ENCODE results near the gene INCENP.
A peak's percentile ranks its signal among the peaks of the same experiment; 100 is the strongest.

INCENP gene

GRCh38 chr11:62143727-62144126, 19.9 kb downstream of the INCENP start:
- no peak for DNase-seq (ENCODE audit: low spot score)
- ChIA-PET POLR2A (ENCODE audit: low non-redundant PET) (no interaction called here), CTCF (no interaction called here)
- TF ChIP-seq CTCF (conservative IDR thresholded peaks at IDR 0.05; ENCODE audit: low read depth) = no peak
- no peak overlapping the region for H3K27ac ChIP-seq

GRCh38 chr11:62144641-62145255, 20.9 kb downstream of the INCENP start:
- CTCF ChIA-PET = no interaction called here
- H3K27ac ChIP-seq = no peak overlapping the region
- POLR2A ChIA-PET (ENCODE audit: low non-redundant PET) = no interaction called here
- no peak for TF ChIP-seq CTCF (conservative IDR thresholded peaks at IDR 0.05; ENCODE audit: low read depth)
- DNase-seq (ENCODE audit: low spot score) = no peak

GRCh38 chr11:62145261-62145871, 21.6 kb downstream of the INCENP start:
- no peak for TF ChIP-seq CTCF (conservative IDR thresholded peaks at IDR 0.05; ENCODE audit: low read depth)
- POLR2A ChIA-PET (ENCODE audit: low non-redundant PET) = no interaction called here
- CTCF ChIA-PET = no interaction called here
- H3K27ac ChIP-seq = no peak overlapping the region
- no peak for DNase-seq (ENCODE audit: low spot score)

DNA sequence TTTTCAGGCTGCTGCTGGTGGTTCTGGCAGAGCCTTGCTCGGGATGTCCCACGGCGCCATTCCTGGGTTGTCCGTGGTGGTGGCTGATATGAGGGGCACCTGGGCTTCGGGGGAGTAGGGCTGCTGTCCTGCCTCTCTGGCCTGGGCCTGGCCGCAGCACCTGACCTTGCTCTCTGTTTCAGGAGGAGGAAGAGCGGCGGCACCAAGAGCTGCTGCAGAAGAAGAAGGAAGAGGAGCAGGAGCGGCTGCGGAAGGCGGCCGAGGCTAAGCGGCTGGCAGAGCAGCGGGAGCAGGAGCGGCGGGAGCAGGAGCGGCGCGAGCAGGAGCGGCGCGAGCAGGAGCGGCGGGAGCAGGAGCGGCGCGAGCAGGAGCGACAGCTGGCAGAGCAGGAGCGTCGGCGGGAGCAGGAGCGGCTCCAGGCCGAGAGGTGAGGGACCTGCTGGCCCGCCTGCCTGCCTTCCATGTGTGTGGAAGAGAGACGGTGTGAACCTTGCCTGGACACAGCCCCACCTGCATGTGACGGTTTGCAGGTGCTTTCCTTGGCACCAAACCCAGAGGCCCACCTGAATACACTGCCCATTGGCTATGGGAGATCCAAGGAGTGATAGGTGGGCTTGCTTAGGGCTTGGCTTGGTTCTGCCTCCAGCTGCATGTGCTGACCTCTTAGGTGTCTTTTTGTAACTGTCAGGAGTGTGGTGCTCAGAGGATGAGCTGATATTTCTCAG, 22.8 kb downstream of the INCENP start:
- no peak for TF ChIP-seq CTCF (conservative IDR thresholded peaks at IDR 0.05; ENCODE audit: low read depth)
- CTCF ChIA-PET = no interaction called here
- no peak overlapping the region for H3K27ac ChIP-seq
- DNase-seq (ENCODE audit: low spot score) = no peak
- POLR2A ChIA-PET (ENCODE audit: low non-redundant PET) = no interaction called here

GRCh38 chr11:62147545-62147944, 23.7 kb downstream of the INCENP start:
- ChIA-PET CTCF (interaction anchor here (1.0 to 1.6 kb wide), 2 partner anchors 13 to 24 kb away, joined by 4 to 5 read pairs; no protein-coding TSS in a partner anchor), POLR2A (ENCODE audit: low non-redundant PET) (no interaction called here)
- DNase-seq (ENCODE audit: low spot score) = no peak
- no peak overlapping the region for H3K27ac ChIP-seq
- TF ChIP-seq CTCF (conservative IDR thresholded peaks at IDR 0.05; ENCODE audit: low read depth) = no peak

GRCh38 chr11:62148271-62148980, 24.6 kb downstream of the INCENP start:
- DNase-seq (ENCODE audit: low spot score) = no peak
- peak overlapping the region; percentile 15; the same call in 1 of the 2 replicates for H3K27ac ChIP-seq
- TF ChIP-seq CTCF (conservative IDR thresholded peaks at IDR 0.05; ENCODE audit: low read depth) = no peak
- ChIA-PET POLR2A (ENCODE audit: low non-redundant PET) (interaction anchor here (0.5 kb wide), 1 partner anchor 36 kb away, joined by 3 read pairs; no protein-coding TSS in a partner anchor), CTCF (interaction anchor here (1.0 to 1.6 kb wide), 2 partner anchors 14 to 23 kb away, joined by 4 to 5 read pairs; no protein-coding TSS in a partner anchor)

All from RWPE1 (cell line).